Tibial artery (tissue), 4 donors: ENCODE measurements around the gene USP3.
A peak's percentile ranks its signal among the peaks of the same experiment; 100 is the strongest.
"Not testable (repeated sequence)": the region's sequence is repeated elsewhere in the genome, so short reads cannot be mapped to it uniquely, and the experiment has no call there.

ENCODE experiments used
- DNase-seq, 2 donors: peaks; one replicate each; pipeline ENCODE4 v3.0.0-alpha.2; 2019
- H3K27ac ChIP-seq, 2 donors: fragments of 200-600 bp; sonication (generic) in 1 of 2; 1 replicate in 1 of 2; 2 replicates in 1 of 2; pipeline ENCODE4 v1.5.1; 2018 to 2019; ENCODE audit warnings: mild to moderate bottlenecking in 1 of 2
- H3K27me3 ChIP-seq, 2 donors: fragments of 200-600 bp; sonication (generic) in 1 of 2; one replicate each; pipeline versions ENCODE4 v1.5.1 to v1.6.0; 2016 to 2019
- H3K36me3 ChIP-seq, 3 donors: fragments of 200-600 bp; sonication (generic) in 2 of 3; one replicate each; pipeline ENCODE4 v1.5.1; 2016 to 2019; ENCODE audit warnings: mild to moderate bottlenecking in 2 of 3
- H3K4me1 ChIP-seq, 4 donors: fragments of 200-600 bp; sonication (generic) in 2 of 4; 1 replicate in 3 of 4; 2 replicates in 1 of 4; pipeline ENCODE4 v1.5.1; 2016 to 2019
- H3K4me3 ChIP-seq, 2 donors: fragments of 200-600 bp; sonication (generic) in 1 of 2; 1 replicate in 1 of 2; 2 replicates in 1 of 2; pipeline ENCODE4 v1.5.1; 2018 to 2019; ENCODE audit warnings: mild to moderate bottlenecking in 2 of 2
- H3K9me3 ChIP-seq, 3 donors: fragments of 200-600 bp; sonication (generic) in 1 of 3; one replicate each; pipeline ENCODE4 v1.5.1; 2016 to 2019
- CTCF ChIP-seq, 2 experiments: fragments of 200-600 bp in 1 of 2; fragments of 450-650 bp in 1 of 2; IDR thresholded peaks; one replicate each; pipeline ENCODE4 v1.5.1; 2017 to 2019; ENCODE audit warnings: antibody characterized with exemption in 2 of 2, mild to moderate bottlenecking in 1 of 2, moderate library complexity in 1 of 2
- intact Hi-C: fragments of 100-400 bp; cut with DNase I; formaldehyde crosslinking; loops from one replicate; pipeline ENCODE4 v1.15.0; 2023; ENCODE audit warnings: low total_unique reads

Gene USP3

GRCh38 chr15:63519548-63520178, 15.3 kb downstream of the USP3 start:
- no peaks in the 10 kb centered on the region for H3K36me3 ChIP-seq
- H3K27ac ChIP-seq: no peak overlapping the region
- no peaks in the 10 kb centered on the region for H3K27me3 ChIP-seq
- TF ChIP-seq CTCF (IDR thresholded peaks at IDR 0.05): no peak
- no peaks in the 10 kb centered on the region for H3K9me3 ChIP-seq
- no peak for DNase-seq
- H3K4me1 ChIP-seq: peaks cover 0 to 85% (median 39%) of the 10 kb centered on the region in 4 donors
- intact Hi-C loops: no loop called here
- no peak overlapping the region for H3K4me3 ChIP-seq

GRCh38 chr15:63520462-63520861, 16.1 kb downstream of the USP3 start:
- H3K36me3 ChIP-seq, H3K9me3 ChIP-seq, intact Hi-C loops, H3K27ac ChIP-seq, H3K27me3 ChIP-seq, DNase-seq, H3K4me3 ChIP-seq: not testable (repeated sequence)
- peaks cover 0 to 85% (median 38%) of the 10 kb centered on the region in 4 donors for H3K4me1 ChIP-seq

GRCh38 chr15:63522225-63522578, 17.8 kb downstream of the USP3 start:
- intact Hi-C loops: no loop called here
- TF ChIP-seq CTCF (IDR thresholded peaks at IDR 0.05): no peak
- Histone ChIP-seq H3K4me1 (peaks cover 0 to 84% (median 38%) of the 10 kb centered on the region in 4 donors), H3K4me3 (no peak overlapping the region), H3K27ac (no peak overlapping the region), H3K27me3 (no peaks in the 10 kb centered on the region), H3K36me3 (no peaks in the 10 kb centered on the region), H3K9me3 (no peaks in the 10 kb centered on the region)
- no peak for DNase-seq

- Histone ChIP-seq H3K36me3 (no peaks in the 10 kb centered on the region), H3K9me3 (no peaks in the 10 kb centered on the region), H3K4me1 (peaks cover 0 to 91% (median 37%) of the 10 kb centered on the region in 4 donors), H3K4me3 (peak overlapping the region in 1 of 2 donors; percentile 3), H3K27ac (peak overlapping the region; percentile 38 to 61), H3K27me3 (no peaks in the 10 kb centered on the region)
- intact Hi-C loops: no loop called here
- no peak for DNase-seq
- TF ChIP-seq CTCF (IDR thresholded peaks at IDR 0.05): no peak
Measured at GRCh38 chr15:63523306-63523990, 19.1 kb downstream of the USP3 start.

GRCh38 chr15:63524316-63525015, 20.1 kb downstream of the USP3 start:
- no peak overlapping the region for H3K4me3 ChIP-seq
- no peaks in the 10 kb centered on the region for H3K36me3 ChIP-seq
- intact Hi-C loops: no loop called here
- DNase-seq: no peak
- H3K4me1 ChIP-seq: peaks cover 0 to 91% (median 35%) of the 10 kb centered on the region in 4 donors
- H3K27me3 ChIP-seq: no peaks in the 10 kb centered on the region
- peak overlapping the region; percentile 17 to 61 for H3K27ac ChIP-seq
- H3K9me3 ChIP-seq: no peaks in the 10 kb centered on the region
- no peak for TF ChIP-seq CTCF (IDR thresholded peaks at IDR 0.05)

GRCh38 chr15:63526401-63526800, 22.0 kb downstream of the USP3 start:
- no peaks in the 10 kb centered on the region for H3K27me3 ChIP-seq
- intact Hi-C loops: no loop called here
- H3K36me3 ChIP-seq: no peaks in the 10 kb centered on the region
- no peak for TF ChIP-seq CTCF (IDR thresholded peaks at IDR 0.05)
- H3K4me1 ChIP-seq: peaks cover 0 to 76% (median 37%) of the 10 kb centered on the region in 4 donors
- no peak for DNase-seq
- no peak overlapping the region for H3K27ac ChIP-seq
- H3K4me3 ChIP-seq: no peak overlapping the region
- no peaks in the 10 kb centered on the region for H3K9me3 ChIP-seq
